Measurements from ENCODE around the gene BMPR1B.

DNA sequence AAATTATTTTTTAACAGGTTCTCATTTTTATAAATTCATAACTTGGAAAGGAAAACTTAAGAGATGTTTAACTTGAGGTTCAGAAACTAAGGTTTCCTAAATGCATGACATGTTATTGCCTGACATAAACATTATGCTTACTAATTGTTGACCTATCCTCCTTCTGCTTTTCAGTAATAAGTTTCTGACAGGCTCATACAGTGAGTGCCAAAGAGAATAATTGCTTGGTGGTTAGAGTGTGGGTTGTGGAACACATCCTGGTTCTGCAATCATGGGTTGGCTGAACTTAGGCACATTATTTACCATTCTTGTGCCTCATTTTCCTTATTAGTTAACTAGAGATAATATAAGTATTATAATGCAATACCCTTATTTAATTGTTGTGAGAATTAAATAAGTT, 56.5 kb downstream of the BMPR1B start:
- TF ChIP-seq, protein P1, sequence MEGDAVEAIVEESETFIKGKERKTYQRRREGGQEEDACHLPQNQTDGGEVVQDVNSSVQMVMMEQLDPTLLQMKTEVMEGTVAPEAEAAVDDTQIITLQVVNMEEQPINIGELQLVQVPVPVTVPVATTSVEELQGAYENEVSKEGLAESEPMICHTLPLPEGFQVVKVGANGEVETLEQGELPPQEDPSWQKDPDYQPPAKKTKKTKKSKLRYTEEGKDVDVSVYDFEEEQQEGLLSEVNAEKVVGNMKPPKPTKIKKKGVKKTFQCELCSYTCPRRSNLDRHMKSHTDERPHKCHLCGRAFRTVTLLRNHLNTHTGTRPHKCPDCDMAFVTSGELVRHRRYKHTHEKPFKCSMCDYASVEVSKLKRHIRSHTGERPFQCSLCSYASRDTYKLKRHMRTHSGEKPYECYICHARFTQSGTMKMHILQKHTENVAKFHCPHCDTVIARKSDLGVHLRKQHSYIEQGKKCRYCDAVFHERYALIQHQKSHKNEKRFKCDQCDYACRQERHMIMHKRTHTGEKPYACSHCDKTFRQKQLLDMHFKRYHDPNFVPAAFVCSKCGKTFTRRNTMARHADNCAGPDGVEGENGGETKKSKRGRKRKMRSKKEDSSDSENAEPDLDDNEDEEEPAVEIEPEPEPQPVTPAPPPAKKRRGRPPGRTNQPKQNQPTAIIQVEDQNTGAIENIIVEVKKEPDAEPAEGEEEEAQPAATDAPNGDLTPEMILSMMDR (IDR thresholded peaks at IDR 0.05), result no peak
- TF ChIP-seq POLR2AphosphoS5 (IDR thresholded peaks at IDR 0.05; ENCODE audit: low read depth, low read length), result no peak
